KOPT-K1 (cell line): Measurements from ENCODE around the gene RYR2.
A peak's percentile ranks its signal among the peaks of the same experiment; 100 is the strongest.

ENCODE experiments used
- H3K27ac ChIP-seq: fragments of 200-600 bp; sonication (generic); 2 replicates; pipeline ENCODE4 v1.5.1; 2016; ENCODE audit warnings: antibody characterized with exemption, mild to moderate bottlenecking, low read depth, low read length; ENCODE audit not compliant: poor library complexity, severe bottlenecking
- H3K36me3 ChIP-seq: fragments of 200-600 bp; sonication (generic); 2 replicates; pipeline ENCODE4 v1.5.1; 2017; ENCODE audit warnings: antibody characterized with exemption, mild to moderate bottlenecking, low read length, moderate library complexity; ENCODE audit not compliant: insufficient read depth
- H3K9me3 ChIP-seq: fragments of 200-600 bp; sonication (generic); 2 replicates; pipeline ENCODE4 v1.5.1; 2017; ENCODE audit warnings: antibody characterized with exemption, low read length, mild to moderate bottlenecking; ENCODE audit not compliant: insufficient read depth, poor library complexity, severe bottlenecking

Gene RYR2

GRCh38 chr1:237431448-237431847, 389.5 kb downstream of the RYR2 start:
- no peaks in the 10 kb centered on the region for H3K36me3 ChIP-seq
- no peak overlapping the region for H3K27ac ChIP-seq
- H3K9me3 ChIP-seq = no peaks in the 10 kb centered on the region

GRCh38 chr1:237440346-237440745, 398.4 kb downstream of the RYR2 start:
- no peaks in the 10 kb centered on the region for H3K9me3 ChIP-seq
- H3K36me3 ChIP-seq = no peaks in the 10 kb centered on the region
- no peak overlapping the region for H3K27ac ChIP-seq

GRCh38 chr1:237444120-237444790, 402.3 kb downstream of the RYR2 start:
- H3K36me3 ChIP-seq = no peaks in the 10 kb centered on the region
- H3K27ac ChIP-seq = no peak overlapping the region
- no peaks in the 10 kb centered on the region for H3K9me3 ChIP-seq

GRCh38 chr1:237448042-237448441, 406.1 kb downstream of the RYR2 start:
- H3K9me3 ChIP-seq = no peaks in the 10 kb centered on the region
- no peaks in the 10 kb centered on the region for H3K36me3 ChIP-seq
- H3K27ac ChIP-seq = no peak overlapping the region

- peaks cover 3% of the 10 kb centered on the region for H3K9me3 ChIP-seq
- H3K27ac ChIP-seq = no peak overlapping the region
- no peaks in the 10 kb centered on the region for H3K36me3 ChIP-seq
These were observed 415.6 kb downstream of the RYR2 start for GRCh38 chr1:237457573-237457972.

GRCh38 chr1:237467320-237467719, 425.3 kb downstream of the RYR2 start:
- Histone ChIP-seq H3K9me3 (no peaks in the 10 kb centered on the region), H3K36me3 (no peaks in the 10 kb centered on the region), H3K27ac (no peak overlapping the region)

GRCh38 chr1:237470712-237471338, 428.8 kb downstream of the RYR2 start:
- H3K27ac ChIP-seq = no peak overlapping the region
- H3K36me3 ChIP-seq = no peaks in the 10 kb centered on the region
- no peaks in the 10 kb centered on the region for H3K9me3 ChIP-seq

GRCh38 chr1:237471377-237471776, 429.4 kb downstream of the RYR2 start:
- no peaks in the 10 kb centered on the region for H3K9me3 ChIP-seq
- no peaks in the 10 kb centered on the region for H3K36me3 ChIP-seq
- H3K27ac ChIP-seq = no peak overlapping the region

- H3K36me3 ChIP-seq = no peaks in the 10 kb centered on the region
- H3K27ac ChIP-seq = no peak overlapping the region
- no peaks in the 10 kb centered on the region for H3K9me3 ChIP-seq
These were observed 430.0 kb downstream of the RYR2 start for GRCh38 chr1:237471956-237472355.

GRCh38 chr1:237473854-237474253, 431.9 kb downstream of the RYR2 start:
- Histone ChIP-seq H3K27ac (no peak overlapping the region), H3K36me3 (no peaks in the 10 kb centered on the region), H3K9me3 (no peaks in the 10 kb centered on the region)

- Histone ChIP-seq H3K36me3 (no peaks in the 10 kb centered on the region), H3K9me3 (no peaks in the 10 kb centered on the region), H3K27ac (no peak overlapping the region)
These were observed 436.1 kb downstream of the RYR2 start for GRCh38 chr1:237478082-237478481.

GRCh38 chr1:237478842-237479241, 436.9 kb downstream of the RYR2 start:
- Histone ChIP-seq H3K27ac (peak overlapping the region; percentile 21), H3K36me3 (no peaks in the 10 kb centered on the region), H3K9me3 (no peaks in the 10 kb centered on the region)

- Histone ChIP-seq H3K9me3 (no peaks in the 10 kb centered on the region), H3K36me3 (no peaks in the 10 kb centered on the region), H3K27ac (no peak overlapping the region)
These were observed 440.8 kb downstream of the RYR2 start for GRCh38 chr1:237482777-237483176.

GRCh38 chr1:237492359-237492758, 450.4 kb downstream of the RYR2 start:
- Histone ChIP-seq H3K27ac (no peak overlapping the region), H3K9me3 (no peaks in the 10 kb centered on the region), H3K36me3 (no peaks in the 10 kb centered on the region)

GRCh38 chr1:237500566-237500965, 458.6 kb downstream of the RYR2 start:
- H3K36me3 ChIP-seq = no peaks in the 10 kb centered on the region
- no peak overlapping the region for H3K27ac ChIP-seq
- no peaks in the 10 kb centered on the region for H3K9me3 ChIP-seq

- no peak overlapping the region for H3K27ac ChIP-seq
- no peaks in the 10 kb centered on the region for H3K9me3 ChIP-seq
- no peaks in the 10 kb centered on the region for H3K36me3 ChIP-seq
These were observed 461.3 kb downstream of the RYR2 start for GRCh38 chr1:237503292-237503691.
